SJCRH30 (cell line): ENCODE measurements around the gene KRT6C. TPM values are rescaled to one million over a fixed set of nuclear protein-coding genes. Genes with fewer than 3 reads are reported as not detected.

Experiments
- DNase-seq, 2 experiments: peaks; one replicate each; pipeline ENCODE4 v3.0.0-alpha.2; 2015 to 2020
- H3K27ac ChIP-seq: fragments of 250-450 bp; sonication (Bioruptor Pico); 2 replicates; pipeline ENCODE4 v1.5.1; 2020; ENCODE audit warnings: mild to moderate bottlenecking, moderate library complexity
- H3K27me3 ChIP-seq: fragments of 250-450 bp; sonication (Bioruptor Pico); 2 replicates; pipeline ENCODE4 v1.5.1; 2020; ENCODE audit warnings: mild to moderate bottlenecking, moderate library complexity
- H3K36me3 ChIP-seq: fragments of 250-450 bp; sonication (Bioruptor Pico); 2 replicates; pipeline ENCODE4 v1.5.1; 2020; ENCODE audit warnings: mild to moderate bottlenecking, moderate library complexity
- H3K4me1 ChIP-seq: fragments of 250-450 bp; sonication (Bioruptor Pico); 2 replicates; pipeline ENCODE4 v1.5.1; 2020; ENCODE audit warnings: mild to moderate bottlenecking, moderate library complexity
- H3K4me3 ChIP-seq: fragments of 250-450 bp; sonication (Bioruptor Pico); 2 replicates; pipeline ENCODE4 v1.5.1; 2020; ENCODE audit warnings: mild to moderate bottlenecking, moderate library complexity
- H3K9me3 ChIP-seq: fragments of 250-450 bp; sonication (Bioruptor Pico); replicated peaks from 2 replicates; pipeline ENCODE4 v1.5.1; 2020; ENCODE audit warnings: mild to moderate bottlenecking, moderate library complexity
- total RNA-seq: library from RNA; depleted of rRNA; stranded (reverse); fragments of >200 nt; shearing (Covaris generic); gene quantifications from 2 replicates; pipeline ENCODE4 v1.2.3, GENCODE V29; 2014; rRNA removed

Gene KRT6C
- not detected in 2 replicates for total RNA-seq

DNA sequence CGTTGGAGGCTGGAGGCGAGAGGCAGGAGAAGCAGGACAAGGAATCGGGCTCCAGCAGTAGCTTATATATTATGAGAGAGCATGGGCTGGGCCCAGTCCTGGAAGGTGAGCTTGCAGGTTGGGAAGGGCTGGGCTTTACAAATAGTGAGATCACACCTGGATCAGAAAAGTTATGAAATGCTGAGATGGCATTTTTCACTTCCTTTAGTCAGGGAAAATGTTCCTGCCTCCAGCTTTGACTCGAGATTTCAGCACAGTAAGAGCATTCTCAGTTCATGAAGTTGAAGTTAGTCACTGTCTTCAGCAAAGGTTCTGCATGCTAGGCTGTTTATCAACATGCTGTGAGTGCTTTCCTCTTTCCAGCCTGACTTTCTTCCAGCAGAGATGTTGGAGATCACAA lies at the start of gene KRT6C:
KRT6C (minus strand) TSS at position 38 of the 400 bp plus-strand sequence. CDS start 68 bp downstream, outside the sequence.
- Histone ChIP-seq H3K27ac (no peak within 1 kb of the TSS), H3K9me3 (no peaks in the 10 kb centered on the region), H3K4me3 (no peak within 1 kb of the TSS), H3K4me1 (no peaks in the 10 kb centered on the region), H3K36me3 (no peaks in the 10 kb centered on the region), H3K27me3 (0 out of 2 replicates have a peak, but pooled peaks cover 3% of the 10 kb centered on the region)
- no peak for DNase-seq

DNA sequence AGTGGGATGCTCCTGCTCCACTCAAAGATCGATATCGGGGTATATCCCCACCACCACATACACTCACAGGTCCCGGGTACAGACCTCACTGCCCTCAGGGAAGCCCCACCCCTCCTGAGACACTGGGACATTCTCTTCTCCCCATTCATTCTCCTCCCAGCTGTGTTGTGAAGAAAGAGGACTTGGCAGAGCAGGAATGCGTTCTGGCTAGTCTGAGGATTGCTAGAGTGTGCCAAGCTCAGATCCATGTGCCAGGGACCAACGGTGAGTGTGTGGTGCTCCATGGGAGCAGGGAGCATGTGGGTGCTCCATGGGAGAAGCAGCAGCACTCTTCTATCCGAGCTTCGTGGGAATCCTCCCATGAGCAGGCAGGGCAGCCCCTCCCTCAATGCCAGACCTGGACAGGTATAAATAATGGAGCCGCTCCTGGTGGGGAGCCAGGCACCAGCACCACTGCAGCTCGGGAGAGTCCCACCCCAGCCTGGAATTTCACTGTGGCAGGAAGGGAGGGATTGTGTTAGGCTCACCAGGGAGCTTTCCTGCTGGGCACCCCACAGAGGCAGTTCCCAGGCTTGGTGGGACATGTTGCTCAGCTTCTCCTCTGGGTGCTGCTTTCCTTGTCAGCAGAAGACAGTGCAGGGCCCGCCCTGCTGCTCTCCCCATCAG lies 48.9 kb upstream of the KRT6C start:
- H3K9me3 ChIP-seq = no peaks in the 10 kb centered on the region
- H3K4me3 ChIP-seq = no peak overlapping the region
- H3K27ac ChIP-seq = no peak overlapping the region
- no peak for DNase-seq
- no peaks in the 10 kb centered on the region for H3K4me1 ChIP-seq
- no peaks in the 10 kb centered on the region for H3K27me3 ChIP-seq
- no peaks in the 10 kb centered on the region for H3K36me3 ChIP-seq

DNA sequence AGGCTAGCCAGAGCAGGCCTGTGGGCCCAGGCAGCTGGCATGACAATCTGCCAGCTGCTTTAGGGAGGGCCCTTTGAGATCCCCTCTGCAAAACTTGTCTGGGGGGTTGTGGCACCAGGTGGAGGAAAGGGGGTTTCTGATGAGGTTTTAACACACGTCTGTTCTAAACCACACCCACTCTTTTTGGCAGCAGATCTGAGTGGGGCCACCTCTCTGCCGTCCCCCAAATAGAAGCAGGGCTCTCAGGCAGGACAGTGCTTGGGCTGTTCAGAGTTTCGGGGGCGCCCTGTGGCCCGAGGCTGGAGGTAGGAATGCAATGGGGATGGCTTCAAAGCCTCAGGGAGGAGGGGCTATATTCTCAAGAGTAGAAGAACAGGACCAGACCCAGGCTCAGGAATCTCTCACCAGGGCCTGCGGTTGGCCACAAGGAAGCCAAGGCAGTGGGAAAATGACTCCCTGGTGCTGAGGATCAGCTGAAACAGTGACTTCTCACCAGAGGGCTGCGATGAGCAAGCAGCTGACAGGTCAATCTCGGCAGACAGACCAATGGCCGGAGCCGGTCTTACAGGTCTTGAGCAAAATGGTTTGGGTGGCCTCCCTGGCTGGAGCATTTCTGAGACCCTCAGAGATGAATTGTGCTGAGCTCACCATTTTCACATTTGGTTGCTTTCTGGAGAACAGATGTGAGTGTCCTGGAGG lies 48.1 kb upstream of the KRT6C start:
- peak in 1 of 2 experiments; percentile 5 for DNase-seq
- Histone ChIP-seq H3K9me3 (no peaks in the 10 kb centered on the region), H3K27me3 (no peaks in the 10 kb centered on the region), H3K36me3 (no peaks in the 10 kb centered on the region), H3K4me1 (no peaks in the 10 kb centered on the region), H3K4me3 (no peak overlapping the region), H3K27ac (no peak overlapping the region)

DNA sequence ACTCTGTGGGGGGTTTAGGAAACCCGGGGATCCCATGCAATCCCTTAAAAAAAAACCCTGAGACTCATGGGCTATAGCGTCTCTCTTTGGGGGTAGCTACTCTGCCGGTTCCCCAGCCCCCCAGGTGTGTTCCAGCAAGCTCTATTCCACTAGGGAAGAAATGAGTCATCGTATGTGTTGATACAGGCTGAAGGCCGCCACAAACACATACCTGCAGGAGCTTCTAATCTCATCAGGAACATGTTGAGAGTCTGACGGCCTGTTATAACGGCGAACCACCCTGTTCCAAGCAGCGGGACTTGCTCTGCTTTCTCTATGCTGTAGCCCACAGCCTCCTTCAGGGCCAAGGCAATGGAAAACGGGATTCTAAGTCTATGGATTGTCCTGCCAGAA lies 47.6 kb upstream of the KRT6C start:
- Histone ChIP-seq H3K27me3 (no peaks in the 10 kb centered on the region), H3K4me1 (no peaks in the 10 kb centered on the region), H3K27ac (no peak overlapping the region), H3K9me3 (no peaks in the 10 kb centered on the region), H3K4me3 (no peak overlapping the region), H3K36me3 (no peaks in the 10 kb centered on the region)
- no peak for DNase-seq

DNA sequence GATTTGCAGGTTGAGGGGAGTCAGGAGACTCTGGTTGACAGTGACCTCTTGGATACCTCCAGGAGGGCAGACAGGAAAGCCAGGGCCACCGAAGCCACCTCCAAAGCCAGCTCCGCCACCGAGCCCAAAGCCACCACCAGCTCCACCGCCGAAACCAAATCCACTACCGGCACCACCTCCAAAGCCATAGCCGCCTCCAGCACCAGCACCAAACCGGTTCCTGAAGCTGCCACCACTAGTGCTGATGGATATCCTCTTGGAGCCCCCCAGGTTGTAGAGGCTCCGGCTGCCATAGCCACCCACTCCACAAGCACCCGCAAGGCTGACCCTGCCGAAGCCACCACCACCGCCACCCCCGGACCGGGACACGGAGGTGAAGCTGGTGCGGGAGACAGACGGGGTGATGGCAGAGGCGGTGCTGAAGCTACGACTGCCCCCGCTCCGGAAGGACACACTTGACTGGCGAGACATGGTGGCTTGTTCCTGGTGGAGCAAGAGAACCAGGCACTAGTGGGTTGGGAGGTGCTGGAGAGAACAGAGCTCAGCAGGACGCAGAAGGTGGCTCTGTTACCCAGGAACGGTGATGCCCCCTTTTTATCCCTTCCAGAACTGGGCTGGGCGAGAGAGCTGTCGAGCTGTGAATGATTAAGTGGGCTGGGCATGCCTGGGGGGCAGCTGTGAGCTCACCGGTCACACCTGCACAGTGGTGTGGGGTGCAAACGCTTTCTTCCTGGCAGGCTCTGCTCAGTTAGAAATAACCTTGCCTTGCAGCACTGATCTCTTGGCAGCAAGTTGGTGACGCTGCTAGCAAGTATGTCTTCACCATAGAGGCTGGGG lies 46.4 kb upstream of the KRT6C start, which contains the start of gene KRT5:
KRT5 (minus strand) TSS at position 569 of the 837 bp plus-strand sequence; CDS start at position 471, 98 bp downstream.
- no peaks in the 10 kb centered on the region for H3K9me3 ChIP-seq
- DNase-seq = no peak
- no peaks in the 10 kb centered on the region for H3K4me1 ChIP-seq
- no peak within 1 kb of the TSS for H3K27ac ChIP-seq
- no peaks in the 10 kb centered on the region for H3K36me3 ChIP-seq
- no peaks in the 10 kb centered on the region for H3K27me3 ChIP-seq
- H3K4me3 ChIP-seq = no peak within 1 kb of the TSS

DNA sequence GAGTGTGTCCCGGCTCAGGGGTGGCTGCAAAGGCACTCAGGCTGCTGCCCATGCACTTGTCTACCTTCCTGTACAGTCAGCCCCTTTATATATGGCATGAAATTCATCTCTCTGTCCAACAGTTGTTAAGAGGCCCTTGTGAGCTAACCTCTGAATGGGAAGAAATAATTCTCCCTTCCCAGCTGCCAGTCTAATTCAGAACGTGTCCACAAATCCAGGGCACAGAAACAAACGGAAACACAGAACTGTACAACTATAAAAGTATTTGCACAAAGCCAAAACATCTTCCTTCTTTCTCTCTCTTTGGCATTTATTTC lies 45.7 kb upstream of the KRT6C start:
- no peak overlapping the region for H3K4me3 ChIP-seq
- DNase-seq = no peak
- no peaks in the 10 kb centered on the region for H3K36me3 ChIP-seq
- H3K27me3 ChIP-seq = no peaks in the 10 kb centered on the region
- no peaks in the 10 kb centered on the region for H3K9me3 ChIP-seq
- no peaks in the 10 kb centered on the region for H3K4me1 ChIP-seq
- no peak overlapping the region for H3K27ac ChIP-seq

DNA sequence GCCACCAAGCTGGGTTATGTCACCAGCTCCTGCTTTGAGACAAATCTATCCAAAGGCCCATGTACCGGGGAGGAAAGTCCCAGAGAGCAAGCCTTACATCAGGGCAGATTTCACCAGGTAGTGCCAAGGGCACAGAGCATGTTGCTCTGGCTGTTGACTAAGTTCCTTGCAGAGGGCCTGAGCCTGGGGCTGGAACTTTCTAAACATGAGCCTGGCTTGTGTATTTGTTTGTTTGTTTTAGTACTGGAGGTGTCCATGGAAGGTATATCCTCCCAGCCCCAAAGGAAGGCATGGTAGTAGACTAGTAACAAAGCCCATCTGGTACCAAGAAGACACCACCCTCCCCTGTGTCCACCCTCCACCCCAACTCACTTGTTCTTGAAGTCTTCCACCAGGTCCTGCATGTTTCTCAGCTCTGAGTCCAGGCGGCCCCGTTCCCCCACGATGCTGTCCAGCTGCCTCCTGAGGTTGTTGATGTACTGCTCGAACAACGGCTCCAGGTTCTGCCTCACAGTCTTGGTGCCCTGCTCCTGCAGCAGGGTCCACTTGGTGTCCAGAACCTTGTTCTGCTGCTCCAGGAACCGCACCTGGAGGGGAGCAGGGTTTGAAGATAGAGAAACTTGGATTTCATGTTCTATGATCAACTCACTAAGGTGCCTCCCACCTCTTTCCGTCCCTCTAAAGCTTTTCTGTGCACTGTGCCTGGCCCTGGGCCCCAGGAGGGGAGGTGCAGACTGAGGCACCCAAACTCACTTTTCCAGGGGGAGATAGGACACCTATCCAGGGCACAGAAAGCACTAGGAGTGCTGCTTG lies 45.2 kb upstream of the KRT6C start:
- no peak overlapping the region for H3K4me3 ChIP-seq
- H3K27ac ChIP-seq = no peak overlapping the region
- H3K9me3 ChIP-seq = no peaks in the 10 kb centered on the region
- DNase-seq = no peak
- H3K4me1 ChIP-seq = no peaks in the 10 kb centered on the region
- no peaks in the 10 kb centered on the region for H3K27me3 ChIP-seq
- no peaks in the 10 kb centered on the region for H3K36me3 ChIP-seq

DNA sequence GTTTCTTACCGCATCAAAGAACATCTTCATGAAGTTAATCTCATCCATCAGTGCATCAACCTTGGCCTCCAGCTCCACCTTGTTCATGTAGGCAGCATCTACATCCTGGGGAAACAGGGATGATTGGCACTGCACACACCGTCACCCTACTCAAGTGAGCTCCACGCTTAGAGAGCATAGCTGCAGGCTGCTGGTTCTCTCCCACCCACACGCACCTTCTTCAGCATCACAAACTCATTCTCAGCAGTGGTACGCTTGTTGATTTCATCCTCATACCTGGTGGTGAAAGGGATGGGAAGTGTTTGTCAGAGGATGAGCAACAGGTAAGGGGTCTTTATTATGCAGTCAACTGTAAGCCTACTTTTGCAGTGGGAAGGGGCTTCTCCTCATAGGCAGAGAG lies 44.3 kb upstream of the KRT6C start:
- H3K4me1 ChIP-seq = no peaks in the 10 kb centered on the region
- H3K9me3 ChIP-seq = no peaks in the 10 kb centered on the region
- no peaks in the 10 kb centered on the region for H3K27me3 ChIP-seq
- no peak overlapping the region for H3K27ac ChIP-seq
- DNase-seq = no peak
- no peaks in the 10 kb centered on the region for H3K36me3 ChIP-seq
- H3K4me3 ChIP-seq = no peak overlapping the region

DNA sequence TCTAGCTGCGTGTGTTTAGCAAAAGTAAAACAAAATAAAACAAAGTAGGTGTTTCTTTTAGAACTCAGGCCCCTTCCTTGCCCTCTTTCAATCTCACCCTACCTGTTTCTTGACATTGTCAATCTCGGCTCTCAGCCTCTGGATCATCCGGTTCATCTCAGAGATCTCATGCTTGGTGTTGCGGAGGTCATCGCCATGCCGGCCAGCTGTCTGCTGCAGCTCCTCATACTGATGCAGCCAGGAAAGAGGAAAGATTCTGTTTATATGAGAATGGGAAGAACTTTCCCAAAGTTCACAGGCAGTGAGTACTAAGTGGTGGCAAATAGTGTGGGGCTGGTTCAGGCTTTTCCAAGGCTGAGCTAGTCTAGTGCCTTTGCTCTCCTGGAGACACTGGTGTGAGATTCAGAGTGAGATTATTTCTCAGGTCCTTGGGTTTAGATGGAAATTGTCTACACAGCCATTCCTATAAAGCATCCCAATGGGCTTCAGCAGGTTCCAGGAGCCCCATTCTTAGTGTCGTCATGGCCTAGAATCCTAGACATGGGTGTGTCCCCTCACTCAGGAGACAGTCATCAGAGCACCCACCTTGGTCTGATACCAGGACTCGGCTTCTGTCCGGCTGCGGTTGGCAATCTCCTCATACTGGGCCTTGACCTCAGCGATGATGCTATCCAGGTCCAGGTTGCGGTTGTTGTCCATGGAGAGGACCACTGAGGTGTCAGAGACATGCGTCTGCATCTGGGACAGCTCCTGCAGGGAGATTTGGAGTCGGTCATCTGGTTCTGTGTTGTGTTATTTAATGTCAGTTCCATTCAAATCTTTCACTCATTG lies 43.6 kb upstream of the KRT6C start:
- no peak for DNase-seq
- no peaks in the 10 kb centered on the region for H3K4me1 ChIP-seq
- H3K9me3 ChIP-seq = no peaks in the 10 kb centered on the region
- no peak overlapping the region for H3K27ac ChIP-seq
- H3K36me3 ChIP-seq = no peaks in the 10 kb centered on the region
- no peak overlapping the region for H3K4me3 ChIP-seq
- H3K27me3 ChIP-seq = no peaks in the 10 kb centered on the region

DNA sequence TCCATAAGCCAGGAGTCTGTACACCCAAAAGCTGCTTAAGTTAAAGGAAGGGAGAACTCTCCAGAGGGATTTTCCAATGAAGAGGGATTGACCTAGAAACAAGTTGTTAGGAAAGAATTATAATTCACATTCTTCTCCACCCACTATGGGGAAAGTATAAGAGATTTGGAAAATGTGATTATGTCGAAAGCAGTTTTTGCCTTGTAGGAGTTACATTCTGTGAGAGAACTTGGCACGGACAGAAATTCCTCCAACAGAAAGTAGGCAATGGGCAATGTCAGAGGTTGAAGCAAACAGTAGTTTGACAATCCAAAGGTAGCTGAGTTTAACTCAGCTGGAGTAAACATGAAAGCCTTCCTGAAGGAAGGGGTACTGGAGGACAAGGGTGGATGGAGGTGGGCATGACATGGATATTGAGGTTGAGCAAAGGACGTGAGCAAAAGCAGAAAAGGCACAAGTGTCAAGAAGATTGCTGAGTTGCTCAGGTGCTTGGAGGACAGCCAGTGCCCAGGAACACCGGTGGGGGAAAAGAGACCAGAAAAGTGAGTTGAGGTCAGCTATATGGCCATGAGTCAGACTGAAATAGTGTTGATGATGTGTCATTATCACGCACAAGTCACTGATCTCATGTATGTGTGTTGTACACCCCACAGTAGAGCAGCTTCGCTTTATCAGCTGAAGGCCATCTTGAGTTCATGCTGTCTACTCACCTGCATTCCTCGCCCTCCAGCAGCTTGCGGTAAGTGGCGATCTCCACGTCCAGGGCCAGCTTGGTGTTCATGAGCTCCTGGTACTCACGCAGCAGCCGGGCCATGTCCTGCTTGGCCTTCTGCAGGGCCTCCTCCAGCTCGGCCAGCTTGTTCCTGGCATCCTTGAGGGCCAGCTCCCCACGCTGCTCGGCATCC lies 42.6 kb upstream of the KRT6C start:
- no peak for DNase-seq
- no peaks in the 10 kb centered on the region; the same call in 1 of the 2 replicates for H3K9me3 ChIP-seq
- no peaks in the 10 kb centered on the region for H3K4me1 ChIP-seq
- H3K36me3 ChIP-seq = no peaks in the 10 kb centered on the region
- no peak overlapping the region for H3K27ac ChIP-seq
- no peaks in the 10 kb centered on the region for H3K27me3 ChIP-seq
- H3K4me3 ChIP-seq = no peak overlapping the region

DNA sequence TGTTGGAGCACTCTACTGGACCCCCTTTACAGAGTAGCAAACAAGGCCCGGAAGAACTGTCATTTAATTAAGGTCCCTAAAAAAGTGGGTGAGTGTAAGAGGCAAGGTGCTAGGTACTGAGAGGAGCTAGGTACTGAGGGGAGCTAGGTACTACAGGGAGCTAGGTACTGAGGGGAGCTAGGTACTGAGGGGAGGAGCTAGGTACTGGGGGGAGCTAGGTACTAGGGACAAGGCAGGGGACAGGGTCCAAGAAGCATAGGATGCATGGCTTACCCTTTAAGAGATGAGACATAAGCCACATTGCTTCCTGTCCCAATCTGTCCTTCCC lies 41.7 kb upstream of the KRT6C start:
- no peak overlapping the region for H3K27ac ChIP-seq
- no peaks in the 10 kb centered on the region; the same call in 1 of the 2 replicates for H3K9me3 ChIP-seq
- no peak for DNase-seq
- H3K36me3 ChIP-seq = no peaks in the 10 kb centered on the region
- H3K27me3 ChIP-seq = no peaks in the 10 kb centered on the region
- no peaks in the 10 kb centered on the region for H3K4me1 ChIP-seq
- H3K4me3 ChIP-seq = no peak overlapping the region

DNA sequence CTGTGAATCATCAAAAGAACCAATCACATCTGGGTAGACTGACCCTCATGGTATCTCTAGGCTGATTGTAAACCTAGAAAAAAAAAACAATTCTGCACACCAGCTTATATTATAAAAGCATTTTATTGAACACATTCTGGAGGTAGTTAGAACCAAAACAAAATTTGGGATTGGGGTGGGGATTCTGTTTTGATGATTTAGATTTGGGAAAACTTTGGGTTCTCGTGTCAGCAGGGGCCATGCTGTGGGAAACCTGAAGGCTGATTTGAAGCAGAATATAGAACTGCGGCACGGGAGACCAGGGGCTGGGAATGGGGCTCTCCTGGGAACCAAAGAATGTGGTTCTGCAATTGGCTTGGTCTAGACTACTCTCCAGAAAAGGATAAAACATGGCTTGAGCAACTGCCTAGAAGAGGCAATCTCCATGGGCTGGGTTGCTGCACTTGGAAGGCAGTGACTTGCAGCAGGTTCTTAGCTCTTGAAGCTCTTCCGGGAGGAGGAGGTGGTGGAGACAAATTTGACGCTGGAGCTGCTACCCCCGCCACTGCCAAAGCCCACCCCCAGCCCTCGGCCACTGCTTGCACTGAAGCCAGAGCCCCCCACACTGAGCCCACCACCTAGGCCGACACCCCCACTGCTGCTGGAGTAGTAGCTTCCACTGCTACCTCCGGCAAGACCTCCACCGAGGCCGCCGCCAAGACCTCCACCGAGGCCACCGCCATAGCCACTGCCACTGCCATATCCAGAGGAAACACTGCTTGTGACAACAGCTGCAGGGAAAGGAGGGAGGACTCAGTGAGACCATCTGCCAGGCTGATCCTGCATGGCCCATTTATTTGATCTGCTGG lies 41.1 kb upstream of the KRT6C start:
- no peak for DNase-seq
- Histone ChIP-seq H3K4me3 (no peak overlapping the region), H3K36me3 (no peaks in the 10 kb centered on the region)

More for the DNA sequence above, 41.1 kb upstream of the KRT6C start:
- Histone ChIP-seq H3K27ac (no peak overlapping the region), H3K4me1 (no peaks in the 10 kb centered on the region), H3K9me3 (no peaks in the 10 kb centered on the region; the same call in 1 of the 2 replicates), H3K27me3 (no peaks in the 10 kb centered on the region)
